ENCODE results near the gene ABCD4. TPM values are rescaled to one million over a fixed set of nuclear protein-coding genes. Genes with fewer than 3 reads are reported as not detected.

Gene ABCD4
- total RNA-seq, 1 experiment from 2014 or later: 72.4 TPM

- no peak overlapping the region for H3K4me3 Mint-ChIP-seq (ENCODE audit: low read depth, unreplicated experiment)
- H3K36me3 Mint-ChIP-seq (ENCODE audit: insufficient read depth, unreplicated experiment): no peaks in the 10 kb centered on the region
- BruUV-seq (replicated peaks): no TSS peak
- no peak overlapping the region for H3K27ac Mint-ChIP-seq (ENCODE audit: unreplicated experiment)
- H3K4me1 Mint-ChIP-seq (ENCODE audit: low read depth, unreplicated experiment): no peaks in the 10 kb centered on the region
- intact Hi-C loops (cut with micrococcal nuclease; ENCODE audit: unreplicated experiment): no loop called here
- CTCF ChIA-PET: no interaction called here
- no peak for TF ChIP-seq CTCF (IDR thresholded peaks at IDR 0.05; ENCODE audit: unreplicated experiment)
- peaks cover 39% of the 10 kb centered on the region for H3K27me3 Mint-ChIP-seq (ENCODE audit: unreplicated experiment)
- DNase-seq: no peak
- H3K9me3 Mint-ChIP-seq (ENCODE audit: low read depth, unreplicated experiment): no peaks in the 10 kb centered on the region
Observed at GRCh38 chr14:74324931-74325361, 22.2 kb upstream of the ABCD4 start.

DNA sequence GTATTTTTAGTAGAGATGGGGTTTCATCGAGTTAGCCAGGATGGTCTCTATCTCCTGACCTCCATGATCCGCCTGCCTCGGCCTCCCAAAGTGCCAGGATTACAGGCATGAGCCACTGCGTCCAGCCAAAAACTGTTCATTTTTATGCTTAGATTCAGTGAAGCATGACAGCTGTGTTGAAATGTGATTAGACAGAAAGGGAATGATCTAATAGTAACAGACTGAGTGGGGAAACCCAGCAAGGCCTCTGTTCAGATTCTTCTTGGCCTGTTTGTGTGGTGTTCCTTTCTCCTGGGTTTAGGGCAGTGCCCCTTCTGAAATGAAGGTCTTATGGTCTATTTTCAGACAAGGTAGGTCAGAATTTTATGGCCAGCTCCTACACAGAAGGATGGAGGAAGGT is 11.8 kb upstream of the ABCD4 start:
- intact Hi-C loops (cut with micrococcal nuclease; ENCODE audit: unreplicated experiment): no loop called here
- BruUV-seq (replicated peaks): no TSS peak
- H3K27me3 Mint-ChIP-seq (ENCODE audit: unreplicated experiment): peaks cover 39% of the 10 kb centered on the region
- no peaks in the 10 kb centered on the region for H3K4me1 Mint-ChIP-seq (ENCODE audit: low read depth, unreplicated experiment)
- no peak for DNase-seq
- H3K9me3 Mint-ChIP-seq (ENCODE audit: low read depth, unreplicated experiment): no peaks in the 10 kb centered on the region
- H3K27ac Mint-ChIP-seq (ENCODE audit: unreplicated experiment): no peak overlapping the region
- no peak overlapping the region for H3K4me3 Mint-ChIP-seq (ENCODE audit: low read depth, unreplicated experiment)
- TF ChIP-seq CTCF (IDR thresholded peaks at IDR 0.05; ENCODE audit: unreplicated experiment): no peak
- H3K36me3 Mint-ChIP-seq (ENCODE audit: insufficient read depth, unreplicated experiment): no peaks in the 10 kb centered on the region
- CTCF ChIA-PET: no interaction called here

- no peak for TF ChIP-seq CTCF (IDR thresholded peaks at IDR 0.05; ENCODE audit: unreplicated experiment)
- no peak overlapping the region for H3K4me3 Mint-ChIP-seq (ENCODE audit: low read depth, unreplicated experiment)
- H3K9me3 Mint-ChIP-seq (ENCODE audit: low read depth, unreplicated experiment): no peaks in the 10 kb centered on the region
- intact Hi-C loops (cut with micrococcal nuclease; ENCODE audit: unreplicated experiment): no loop called here
- DNase-seq: no peak
- H3K4me1 Mint-ChIP-seq (ENCODE audit: low read depth, unreplicated experiment): no peaks in the 10 kb centered on the region
- H3K36me3 Mint-ChIP-seq (ENCODE audit: insufficient read depth, unreplicated experiment): no peaks in the 10 kb centered on the region
- CTCF ChIA-PET: no interaction called here
- H3K27ac Mint-ChIP-seq (ENCODE audit: unreplicated experiment): no peak overlapping the region
- H3K27me3 Mint-ChIP-seq (ENCODE audit: unreplicated experiment): peaks cover 31% of the 10 kb centered on the region
- BruUV-seq (replicated peaks): no TSS peak
Observed at GRCh38 chr14:74313601-74314000, 10.9 kb upstream of the ABCD4 start.

DNA sequence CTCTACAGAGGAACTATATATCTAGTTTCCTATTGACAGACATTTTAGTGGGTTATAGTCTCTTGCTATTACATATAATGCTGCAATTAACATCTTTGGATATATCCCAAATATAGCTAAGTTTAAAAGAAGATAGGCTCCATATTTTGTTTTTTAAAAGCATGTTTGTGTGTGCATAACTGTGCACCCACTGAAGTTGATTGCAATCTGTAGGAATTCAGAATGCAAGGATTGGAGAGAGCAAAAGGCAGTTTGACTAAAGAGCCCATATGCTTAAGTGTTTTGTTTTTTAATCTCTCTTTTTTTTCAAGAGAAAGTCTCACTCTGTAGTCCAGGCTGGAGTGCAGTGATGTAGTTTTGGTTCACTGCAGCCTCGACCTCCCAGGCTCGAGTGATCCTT is 9.4 kb upstream of the ABCD4 start:
- CTCF ChIA-PET: no interaction called here
- Mint-ChIP-seq H3K27me3 (ENCODE audit: unreplicated experiment) (peaks cover 28% of the 10 kb centered on the region), H3K36me3 (ENCODE audit: insufficient read depth, unreplicated experiment) (no peaks in the 10 kb centered on the region), H3K27ac (ENCODE audit: unreplicated experiment) (no peak overlapping the region), H3K9me3 (ENCODE audit: low read depth, unreplicated experiment) (no peaks in the 10 kb centered on the region), H3K4me3 (ENCODE audit: low read depth, unreplicated experiment) (no peak overlapping the region), H3K4me1 (ENCODE audit: low read depth, unreplicated experiment) (no peaks in the 10 kb centered on the region)
- no TSS peak for BruUV-seq (replicated peaks)
- no peak for TF ChIP-seq CTCF (IDR thresholded peaks at IDR 0.05; ENCODE audit: unreplicated experiment)
- intact Hi-C loops (cut with micrococcal nuclease; ENCODE audit: unreplicated experiment): no loop called here
- no peak for DNase-seq
